Left ventricle myocardium inferior (tissue), 1 donor: ENCODE data around the gene TRIM29. TPM values are rescaled to one million over a fixed set of nuclear protein-coding genes. Genes with fewer than 3 reads are reported as not detected.
"Not testable (repeated sequence)": the region's sequence is repeated elsewhere in the genome, so short reads cannot be mapped to it uniquely, and the experiment has no call there.

ENCODE experiments used
- DNase-seq: peaks from one replicate; pipeline ENCODE4 v3.0.0-alpha.2; 2020
- H3K27ac ChIP-seq: fragments of 200-600 bp; replicated peaks from 2 replicates; pipeline ENCODE4 v1.8.0; 2021
- H3K27me3 ChIP-seq: fragments of 200-600 bp; 2 replicates; pipeline ENCODE4 v1.8.0; 2021; ENCODE audit warnings: low read depth
- H3K36me3 ChIP-seq: fragments of 200-600 bp; 2 replicates; pipeline ENCODE4 v1.8.0; 2021
- H3K4me1 ChIP-seq: fragments of 200-600 bp; 2 replicates; pipeline ENCODE4 v1.8.0; 2021
- H3K4me3 ChIP-seq: fragments of 200-600 bp; 2 replicates; pipeline ENCODE4 v1.8.0; 2021; ENCODE audit warnings: mild to moderate bottlenecking, moderate library complexity
- H3K9me3 ChIP-seq: fragments of 200-600 bp; replicated peaks from 2 replicates; pipeline ENCODE4 v1.8.0; 2021
- intact Hi-C: fragments of 100-400 bp; cut with micrococcal nuclease; formaldehyde crosslinking; loops from one replicate; pipeline ENCODE4 v1.11.0; 2022
- total RNA-seq: library from RNA; stranded (reverse); fragmentation: NEBNext Ultra II Directional; extraction: Animal tissue kit (Norgen Biotek cat#: 25700); gene quantifications from one replicate; pipeline ENCODE4 v1.2.1, GENCODE V29; 2021
- TF ChIP-seq, protein P1 (sequence below): fragments of 200-600 bp; IDR thresholded peaks from 2 replicates; pipeline ENCODE4 v1.8.0; 2021; ENCODE audit warnings: antibody characterized with exemption, mild to moderate bottlenecking, borderline replicate concordance
- donor health status: DM: no; HTN: yes; CAD: no; lungs with severe emphysema.

TRIM29 gene
- total RNA-seq, 1 donor from 2014 or later: not detected

DNA sequence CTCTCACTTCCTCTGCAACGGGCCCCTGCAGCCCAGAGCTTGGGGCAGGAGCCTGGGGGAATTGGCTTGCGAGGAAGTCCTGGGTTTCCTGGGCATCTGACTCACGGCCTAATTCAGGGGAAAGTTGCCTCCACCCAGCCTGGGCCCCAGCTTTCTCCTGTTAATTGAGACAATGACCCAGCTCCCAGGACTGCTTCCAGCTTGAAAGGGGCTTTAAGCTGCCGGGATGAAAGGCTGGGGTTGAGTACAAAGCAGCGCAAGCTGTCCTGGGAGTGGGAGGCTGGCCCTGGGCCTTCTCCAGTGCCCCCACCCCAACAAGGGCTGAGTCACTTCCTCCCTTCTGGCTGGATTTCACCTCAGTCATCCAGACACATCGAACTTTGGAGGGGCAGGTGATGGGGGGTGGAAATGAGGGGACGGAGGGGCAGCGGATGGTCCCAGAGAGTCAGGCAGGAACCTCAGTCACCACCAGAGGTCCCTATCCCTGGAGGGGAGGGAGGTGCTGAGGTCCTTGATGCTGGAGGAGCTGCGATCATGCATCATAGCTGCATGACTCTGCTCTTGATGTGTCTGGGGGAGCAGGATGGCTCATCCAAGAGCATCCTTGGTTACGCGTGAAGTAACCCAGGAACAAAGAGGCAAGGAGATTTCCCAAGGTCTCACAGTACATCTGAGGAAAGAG, 42.8 kb upstream of the TRIM29 start:
- Histone ChIP-seq H3K36me3 (no peaks in the 10 kb centered on the region), H3K4me1 (peaks cover 61% of the 10 kb centered on the region), H3K27me3 (peaks cover 8% of the 10 kb centered on the region), H3K4me3 (no peak overlapping the region), H3K9me3 (no peaks in the 10 kb centered on the region), H3K27ac (peak overlapping the region; percentile 91)
- no peak for DNase-seq
- TF ChIP-seq, protein P1, sequence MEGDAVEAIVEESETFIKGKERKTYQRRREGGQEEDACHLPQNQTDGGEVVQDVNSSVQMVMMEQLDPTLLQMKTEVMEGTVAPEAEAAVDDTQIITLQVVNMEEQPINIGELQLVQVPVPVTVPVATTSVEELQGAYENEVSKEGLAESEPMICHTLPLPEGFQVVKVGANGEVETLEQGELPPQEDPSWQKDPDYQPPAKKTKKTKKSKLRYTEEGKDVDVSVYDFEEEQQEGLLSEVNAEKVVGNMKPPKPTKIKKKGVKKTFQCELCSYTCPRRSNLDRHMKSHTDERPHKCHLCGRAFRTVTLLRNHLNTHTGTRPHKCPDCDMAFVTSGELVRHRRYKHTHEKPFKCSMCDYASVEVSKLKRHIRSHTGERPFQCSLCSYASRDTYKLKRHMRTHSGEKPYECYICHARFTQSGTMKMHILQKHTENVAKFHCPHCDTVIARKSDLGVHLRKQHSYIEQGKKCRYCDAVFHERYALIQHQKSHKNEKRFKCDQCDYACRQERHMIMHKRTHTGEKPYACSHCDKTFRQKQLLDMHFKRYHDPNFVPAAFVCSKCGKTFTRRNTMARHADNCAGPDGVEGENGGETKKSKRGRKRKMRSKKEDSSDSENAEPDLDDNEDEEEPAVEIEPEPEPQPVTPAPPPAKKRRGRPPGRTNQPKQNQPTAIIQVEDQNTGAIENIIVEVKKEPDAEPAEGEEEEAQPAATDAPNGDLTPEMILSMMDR: no peak
- intact Hi-C loops: no loop called here

DNA sequence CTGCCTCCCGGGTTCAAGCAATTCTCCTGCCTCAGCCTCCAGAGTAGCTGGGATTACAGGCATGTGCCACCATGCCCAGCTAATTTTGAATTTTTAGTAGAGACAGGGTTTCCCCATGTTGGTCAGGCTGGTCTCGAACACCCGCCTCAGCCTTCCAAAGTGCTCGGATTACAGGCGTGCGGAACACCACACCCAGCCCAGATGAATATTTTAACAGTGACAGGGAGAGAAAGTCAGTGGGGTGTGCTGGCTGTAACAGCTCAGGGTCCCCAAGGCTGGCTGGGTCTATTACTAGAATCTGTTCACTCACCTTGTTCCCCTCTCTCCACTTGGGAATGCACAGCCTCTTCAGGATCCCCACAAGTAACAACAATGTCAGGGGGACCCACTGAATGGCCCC, 42.1 kb upstream of the TRIM29 start:
- H3K36me3 ChIP-seq, H3K4me3 ChIP-seq, DNase-seq, H3K9me3 ChIP-seq, intact Hi-C loops: not testable (repeated sequence)
- Histone ChIP-seq H3K27ac (peak overlapping the region; percentile 53), H3K4me1 (peaks cover 60% of the 10 kb centered on the region), H3K27me3 (peaks cover 14% of the 10 kb centered on the region)

DNA sequence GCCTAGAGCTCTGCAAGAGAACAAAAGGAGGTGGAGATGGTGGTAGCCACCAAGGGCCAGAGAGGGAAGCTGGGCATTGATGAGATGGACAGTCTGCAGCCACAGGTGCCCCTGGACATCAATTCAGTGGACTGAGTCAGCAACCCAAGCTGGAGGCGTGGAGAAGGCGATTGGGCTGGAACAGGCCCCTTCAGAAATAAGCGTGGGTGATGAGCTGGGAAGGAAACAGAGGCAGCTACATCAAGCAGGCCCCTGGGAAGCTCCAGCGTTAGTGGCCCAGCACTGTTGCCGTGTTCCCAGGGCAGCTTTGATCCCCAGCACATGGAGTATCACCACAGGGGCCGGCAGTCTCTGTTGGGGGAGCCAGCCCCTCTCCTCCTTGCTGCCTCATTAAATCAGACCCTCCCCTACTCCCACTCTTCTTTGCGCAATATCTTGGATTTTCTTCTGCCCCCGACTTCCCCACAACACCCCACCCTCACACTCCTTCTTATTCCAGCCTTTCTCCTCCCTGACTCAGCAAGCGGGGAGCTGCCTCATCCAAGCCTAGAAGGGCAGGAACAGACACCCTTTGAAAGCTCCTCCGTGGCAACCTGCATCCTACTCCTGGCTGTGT, 41.3 kb upstream of the TRIM29 start:
- H3K9me3 ChIP-seq: no peaks in the 10 kb centered on the region
- TF ChIP-seq, protein P1: no peak
- H3K27me3 ChIP-seq: peaks cover 22% of the 10 kb centered on the region
- intact Hi-C loops: no loop called here
- H3K27ac ChIP-seq: peak overlapping the region; percentile 53
- no peaks in the 10 kb centered on the region for H3K36me3 ChIP-seq
- no peak overlapping the region for H3K4me3 ChIP-seq
- DNase-seq: no peak
- peaks cover 58% of the 10 kb centered on the region for H3K4me1 ChIP-seq

DNA sequence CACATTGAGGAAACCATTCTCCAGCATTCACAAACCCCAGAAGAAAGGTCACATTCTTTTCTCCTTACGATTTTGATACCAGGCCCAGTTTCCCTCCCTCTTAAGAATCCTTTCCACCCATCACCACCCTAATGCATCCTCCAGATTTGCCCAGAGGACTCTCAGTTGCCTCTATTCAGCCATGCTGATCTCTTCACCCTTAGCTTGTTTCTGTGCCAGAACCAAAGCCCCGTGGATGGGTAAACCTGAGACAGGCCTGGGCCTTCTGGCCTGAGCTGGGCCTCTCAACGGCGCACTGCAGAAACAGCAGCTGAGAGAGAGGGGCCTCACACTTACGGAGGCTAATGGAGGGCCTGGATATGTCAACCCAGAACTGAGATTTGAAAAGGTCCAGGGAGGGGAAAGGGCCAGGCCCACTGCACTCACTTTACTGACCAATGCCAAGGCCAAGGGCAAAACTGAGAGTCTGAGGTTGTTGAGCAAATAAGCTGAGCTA, 40.7 kb upstream of the TRIM29 start:
- Histone ChIP-seq H3K27me3 (peaks cover 28% of the 10 kb centered on the region), H3K27ac (peak overlapping the region; percentile 53), H3K4me1 (peaks cover 53% of the 10 kb centered on the region), H3K4me3 (no peak overlapping the region), H3K9me3 (no peaks in the 10 kb centered on the region), H3K36me3 (no peaks in the 10 kb centered on the region)
- intact Hi-C loops: no loop called here
- no peak for DNase-seq
- TF ChIP-seq, protein P1: no peak

DNA sequence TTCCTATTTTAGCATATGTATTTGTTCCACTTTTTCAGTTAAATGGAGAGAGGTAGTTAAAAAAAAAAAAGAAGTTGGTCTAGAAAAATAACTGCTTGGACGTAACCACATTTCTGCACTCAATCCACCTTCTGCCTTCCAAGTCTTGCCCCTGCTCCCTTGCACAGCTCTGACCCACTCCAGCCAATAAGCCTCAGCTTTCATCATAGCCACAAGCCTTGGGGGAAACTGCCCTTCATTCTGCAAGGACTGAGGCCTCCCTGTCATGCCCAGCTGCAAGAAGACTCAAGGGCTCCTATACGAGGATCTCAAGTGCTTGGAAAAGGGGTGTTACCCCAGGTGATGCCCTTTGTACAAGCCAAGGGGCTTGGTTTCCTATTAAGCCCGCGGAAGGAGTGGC, 37.0 kb upstream of the TRIM29 start:
- Histone ChIP-seq H3K9me3 (no peaks in the 10 kb centered on the region), H3K27ac (no peak overlapping the region), H3K27me3 (peaks cover 65% of the 10 kb centered on the region), H3K4me1 (peaks cover 23% of the 10 kb centered on the region), H3K36me3 (no peaks in the 10 kb centered on the region), H3K4me3 (no peak overlapping the region)
- no peak for DNase-seq
- TF ChIP-seq, protein P1: no peak
- intact Hi-C loops: loop anchor here (5.0 kb wide), 1 partner anchor 127 kb away; no protein-coding TSS in a partner anchor

DNA sequence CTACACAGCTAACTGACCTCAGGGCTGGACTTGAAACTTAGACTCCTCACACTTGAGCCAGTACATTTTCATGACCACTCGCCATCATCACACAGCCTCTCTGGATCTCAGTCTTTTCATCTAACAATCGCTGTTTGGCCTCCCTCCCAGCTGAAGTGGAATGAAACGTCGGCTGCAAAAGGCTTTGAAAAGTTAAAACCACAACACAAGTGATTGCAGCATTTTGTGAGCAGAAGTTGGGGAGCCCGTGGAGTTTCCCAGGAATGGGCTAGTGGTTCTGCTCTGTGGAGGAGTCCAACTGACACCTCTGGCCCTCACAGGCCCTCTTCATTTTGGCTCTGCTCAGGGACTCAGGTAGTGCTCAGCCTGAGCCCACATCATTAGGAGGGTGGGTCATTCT, 35.9 kb upstream of the TRIM29 start:
- Histone ChIP-seq H3K9me3 (no peaks in the 10 kb centered on the region), H3K27me3 (peaks cover 76% of the 10 kb centered on the region), H3K4me3 (no peak overlapping the region), H3K4me1 (peaks cover 24% of the 10 kb centered on the region), H3K27ac (no peak overlapping the region), H3K36me3 (no peaks in the 10 kb centered on the region)
- TF ChIP-seq, protein P1: no peak
- no peak for DNase-seq
- intact Hi-C loops: loop anchor here (2.0 to 5.0 kb wide), 2 partner anchors 57 to 128 kb away; no protein-coding TSS in a partner anchor
